IMR-90 (cell line): ENCODE measurements around the gene FAT1. TPM values are rescaled to one million over a fixed set of nuclear protein-coding genes. Genes with fewer than 3 reads are reported as not detected.

Experiments
- ATAC-seq: fragments of 200-7000 bp; cut with Tn5 transposase; 2 replicates; pipeline ENCODE4 v1.9.1; 2020; ENCODE audit warnings: low read depth, mild to moderate bottlenecking, moderate library complexity
- BruUV-seq: library from RNA; stranded (reverse); fragments of 400-500 nt; replicated peaks from 2 replicates; lab custom pipeline; 2021; lab: Mats Ljungman, UMichigan
- CTCF ChIA-PET: fragments of 300-600 bp; formaldehyde crosslinking; extraction: SDS; loops from one replicate; lab custom pipeline; 2021; ENCODE audit warnings: antibody characterized with exemption; lab: Yijun Ruan, JAX
- POLR2A ChIA-PET: fragments of 300-600 bp; sonication (Branson Sonifier 250); formaldehyde crosslinking; loops from one replicate; lab custom pipeline; 2022; ENCODE audit warnings: antibody characterized with exemption; ENCODE audit not compliant: unreplicated experiment; lab: Charles Lee
- DNase-seq: peaks from one replicate; pipeline ENCODE4 v3.0.0; 2013
- H2AFZ ChIP-seq: replicated peaks from 2 replicates; pipeline ENCODE3; 2013; ENCODE audit warnings: low read length, mild to moderate bottlenecking; ENCODE audit not compliant: poor library complexity
- H2AK5ac ChIP-seq: 2 replicates; pipeline ENCODE4 v1.6.1; 2013; ENCODE audit warnings: low read depth, low read length, inconsistent platforms
- H2AK9ac ChIP-seq: replicated peaks from 2 replicates; pipeline ENCODE3; 2013; ENCODE audit warnings: mild to moderate bottlenecking, low read depth, low read length, moderate library complexity; ENCODE audit not compliant: poor library complexity
- H2BK120ac ChIP-seq: 2 replicates; pipeline ENCODE4 v1.6.1; 2013; ENCODE audit warnings: low read depth, low read length, inconsistent platforms
- H2BK15ac ChIP-seq: 3 replicates; pipeline ENCODE4 v1.6.1; 2013; ENCODE audit warnings: low read depth, low read length, inconsistent platforms
- H2BK20ac ChIP-seq: 2 replicates; pipeline ENCODE4 v1.6.1; 2013; ENCODE audit warnings: low read depth, mild to moderate bottlenecking, inconsistent platforms, low read length, moderate library complexity
- H2BK5ac ChIP-seq: 2 replicates; pipeline ENCODE4 v1.6.1; 2013; ENCODE audit warnings: mild to moderate bottlenecking, low read depth, low read length, inconsistent platforms; ENCODE audit not compliant: poor library complexity, severe bottlenecking
- H3K14ac ChIP-seq: replicated peaks from 2 replicates; pipeline ENCODE4 v1.6.1; 2013; ENCODE audit warnings: low read depth, low read length, inconsistent platforms
- H3K18ac ChIP-seq: 2 replicates; pipeline ENCODE4 v1.6.1; 2013; ENCODE audit warnings: low read depth, low read length, control low read depth
- H3K23ac ChIP-seq: 2 replicates; pipeline ENCODE4 v1.6.1; 2013; ENCODE audit warnings: low read depth, low read length, inconsistent platforms
- H3K27ac ChIP-seq: 2 replicates; pipeline ENCODE4 v1.5.1; 2013; ENCODE audit warnings: mild to moderate bottlenecking, control low read depth, low read length; ENCODE audit not compliant: insufficient read depth
- H3K27me3 ChIP-seq: 2 replicates; pipeline ENCODE4 v1.6.1; 2013; ENCODE audit warnings: low read length; ENCODE audit not compliant: control insufficient read depth, insufficient read depth
- H3K36me3 ChIP-seq: 2 replicates; pipeline ENCODE4 v1.6.1; 2013; ENCODE audit warnings: low read length, mixed read lengths; ENCODE audit not compliant: control insufficient read depth, insufficient read depth
- H3K4ac ChIP-seq: 2 replicates; pipeline ENCODE4 v1.6.1; 2013; ENCODE audit warnings: low read depth, low read length, inconsistent platforms
- H3K4me1 ChIP-seq: 2 replicates; pipeline ENCODE4 v1.6.1; 2013; ENCODE audit warnings: low read length, mixed read lengths; ENCODE audit not compliant: control insufficient read depth, insufficient read depth
- H3K4me2 ChIP-seq: 2 replicates; pipeline ENCODE4 v1.6.1; 2013; ENCODE audit warnings: low read depth, mild to moderate bottlenecking, control low read depth, low read length, moderate library complexity
- H3K4me3 ChIP-seq: 2 replicates; pipeline ENCODE4 v1.5.1; 2013; ENCODE audit warnings: low read depth, mild to moderate bottlenecking, control low read depth, low read length, moderate library complexity; ENCODE audit not compliant: insufficient read depth
- H3K56ac ChIP-seq: 2 replicates; pipeline ENCODE4 v1.6.1; 2013; ENCODE audit warnings: low read length, inconsistent platforms; ENCODE audit not compliant: insufficient read depth; ENCODE audit errors: extremely low read depth
- H3K79me1 ChIP-seq, 2 experiments: 2 replicates each; pipeline ENCODE4 v1.6.1; 2013; ENCODE audit warnings: low read length in 2 of 2, inconsistent platforms in 1 of 2, low read depth in 1 of 2
- H3K9ac ChIP-seq: 2 replicates; pipeline ENCODE4 v1.6.1; 2013; ENCODE audit warnings: low read depth, low read length, control low read depth
- H3K9me1 ChIP-seq: 2 replicates; pipeline ENCODE4 v1.6.1; 2013; ENCODE audit warnings: low read length, inconsistent platforms; ENCODE audit not compliant: insufficient read depth
- H3K9me3 ChIP-seq: 2 replicates; pipeline ENCODE4 v1.6.1; 2013; ENCODE audit warnings: low read length; ENCODE audit not compliant: control insufficient read depth, insufficient read depth
- H4K20me1 ChIP-seq: 2 replicates; pipeline ENCODE4 v1.6.1; 2013; ENCODE audit warnings: low read length, inconsistent platforms; ENCODE audit not compliant: insufficient read depth
- H4K5ac ChIP-seq: 2 replicates; pipeline ENCODE4 v1.6.1; 2013; ENCODE audit warnings: mild to moderate bottlenecking, low read depth, low read length, control low read depth
- H4K8ac ChIP-seq, 2 experiments: 2 replicates each; pipeline ENCODE4 v1.6.1; 2013; ENCODE audit warnings: low read depth in 2 of 2, low read length in 2 of 2, control low read depth in 1 of 2, inconsistent platforms in 1 of 2
- H4K91ac ChIP-seq: 2 replicates; pipeline ENCODE4 v1.6.1; 2013; ENCODE audit warnings: low read depth, low read length, inconsistent platforms; ENCODE audit not compliant: insufficient read depth
- BHLHE40 ChIP-seq: fragments of 150-350 bp; IDR thresholded peaks from 2 replicates; pipeline ENCODE4 v1.6.1; 2016; ENCODE audit warnings: mild to moderate bottlenecking, low read depth, low read length
- CEBPB ChIP-seq: IDR thresholded peaks from 2 replicates; pipeline ENCODE4 v1.6.1; 2012; ENCODE audit warnings: low read depth, low read length, improper control_type of control experiment
- CHD1 ChIP-seq: IDR thresholded peaks from 2 replicates; pipeline ENCODE4 v1.6.1; 2012; ENCODE audit warnings: low read depth, low read length, improper control_type of control experiment
- ELK1 ChIP-seq: fragments of 150-350 bp; IDR thresholded peaks from 2 replicates; pipeline ENCODE4 v1.6.1; 2016; ENCODE audit warnings: low read depth, mild to moderate bottlenecking, low read length, moderate library complexity, borderline replicate concordance
- FOS ChIP-seq: fragments of 150-350 bp; IDR thresholded peaks from 2 replicates; pipeline ENCODE4 v1.6.1; 2016; ENCODE audit warnings: low read depth, low read length
- MAFK ChIP-seq: IDR thresholded peaks from 2 replicates; pipeline ENCODE4 v1.6.1; 2012; ENCODE audit warnings: low read depth, low read length, improper control_type of control experiment
- MAZ ChIP-seq: IDR thresholded peaks from 2 replicates; pipeline ENCODE4 v1.6.1; 2012; ENCODE audit warnings: low read depth, mild to moderate bottlenecking, low read length, improper control_type of control experiment, moderate library complexity, borderline replicate concordance
- MXI1 ChIP-seq: IDR thresholded peaks from 2 replicates; pipeline ENCODE4 v1.6.1; 2012; ENCODE audit warnings: low read depth, mild to moderate bottlenecking, low read length, moderate library complexity, borderline replicate concordance
- NFE2L2 ChIP-seq: fragments of 150-350 bp; IDR thresholded peaks from 2 replicates; pipeline ENCODE4 v1.6.1; 2016; ENCODE audit warnings: low read depth, mild to moderate bottlenecking, low read length
- POLR2A ChIP-seq: IDR thresholded peaks from 2 replicates; pipeline ENCODE4 v1.6.1; 2012; ENCODE audit warnings: mild to moderate bottlenecking, low read depth, low read length
- RAD21 ChIP-seq: IDR thresholded peaks from 2 replicates; pipeline ENCODE4 v1.6.1; 2012; ENCODE audit warnings: low read length, improper control_type of control experiment
- RCOR1 ChIP-seq: IDR thresholded peaks from 2 replicates; pipeline ENCODE4 v1.6.1; 2012; ENCODE audit warnings: mild to moderate bottlenecking, low read length, improper control_type of control experiment; ENCODE audit not compliant: insufficient replicate concordance
- RFX5 ChIP-seq: IDR thresholded peaks from 2 replicates; pipeline ENCODE4 v1.8.0; 2012; ENCODE audit warnings: low read depth, mild to moderate bottlenecking, low read length, moderate library complexity
- SMC3 ChIP-seq: fragments of 150-350 bp; IDR thresholded peaks from 2 replicates; pipeline ENCODE4 v1.6.1; 2016; ENCODE audit warnings: low read depth, mild to moderate bottlenecking, antibody characterized with exemption, low read length, moderate library complexity
- USF2 ChIP-seq: fragments of 150-350 bp; IDR thresholded peaks from 2 replicates; pipeline ENCODE4 v1.6.1; 2017; ENCODE audit warnings: mild to moderate bottlenecking, antibody characterized with exemption, low read length, low read depth
- WGBS, 2 experiments: methylation state at CpG; one replicate each; pipeline versions ENCODE4 v1.1.5 to v1.1.7; 2013; ENCODE audit warnings: missing lambda C conversion rate in 2 of 2; ENCODE audit not compliant: insufficient read length in 1 of 2; ENCODE audit errors: extremely low coverage in 2 of 2; 5-methylcytosine and 5-hydroxymethylcytosine counted together
- dilution Hi-C: fragments of 300-500 bp; cut with HindIII; formaldehyde crosslinking; loops from one replicate; pipeline ENCODE4 v1.14.3; 2018; ENCODE audit warnings: low sequenced_read_pairs; ENCODE audit not compliant: unreplicated experiment
- in situ Hi-C: fragments of 300-500 bp; cut with MboI; formaldehyde crosslinking; loops from 3 replicates; pipeline ENCODE4 v1.14.3; 2019; ENCODE audit warnings: low sequenced_read_pairs, inconsistent platforms, mixed read lengths
- intact Hi-C: fragments of 100-400 bp; cut with micrococcal nuclease; formaldehyde crosslinking; loops from 2 replicates; pipeline ENCODE4 v1.10.0; 2022
- polyA plus RNA-seq, 3 experiments: library from polyadenylated mRNA; depleted of rRNA; stranded (reverse); fragments of >200 nt; gene quantifications; 2 replicates each; pipeline ENCODE4 v1.2.3, GENCODE V29; 2012; ENCODE audit warnings: low replicate concordance in 1 of 3
- total RNA-seq: library from RNA; depleted of rRNA; stranded (reverse); fragments of >200 nt; gene quantifications from 2 replicates; pipeline ENCODE4 v1.2.3, GENCODE V29; 2012
- TF ChIP-seq, protein P1 (sequence below): conservative IDR thresholded peaks from 2 replicates; pipeline ENCODE4 v1.5.1; 2012; ENCODE audit warnings: mild to moderate bottlenecking, low read depth, low read length, improper control_type of control experiment

Gene FAT1
- total and polyA plus RNA-seq, 2 of the 4 experiments (the other 2 are of a cell fraction), result 156 to 519 TPM

- H3K36me3 ChIP-seq, result peaks cover 76% of the 10 kb centered on the region
- no peak overlapping the region for H3K4ac ChIP-seq
- no peak overlapping the region; the same call in 1 of the 2 replicates for H3K27ac ChIP-seq
- 100% methylated on average over 1 of the region's 10 CpGs; no CpG with 5 or more reads in 1 of the 2 experiments for WGBS, 2 experiments
- no peak overlapping the region for H3K4me2 ChIP-seq
- no peak overlapping the region for H3K4me3 ChIP-seq
- no peak overlapping the region for H4K8ac ChIP-seq
- H3K79me1 ChIP-seq, result peaks cover 54 to 87% of the 10 kb centered on the region in 2 experiments
- no peak for ATAC-seq
- no peak for TF ChIP-seq NFE2L2
- no peak for TF ChIP-seq SMC3
- no peak for TF ChIP-seq CEBPB
- TF ChIP-seq USF2, result no peak
- no peak for TF ChIP-seq MAZ
- no peak for TF ChIP-seq MAFK
- TF ChIP-seq BHLHE40, result no peak
- no peak for TF ChIP-seq ELK1
- no peak for TF ChIP-seq RCOR1
- no peak for TF ChIP-seq RAD21
- TF ChIP-seq RFX5, result no peak
- TF ChIP-seq, protein P1, sequence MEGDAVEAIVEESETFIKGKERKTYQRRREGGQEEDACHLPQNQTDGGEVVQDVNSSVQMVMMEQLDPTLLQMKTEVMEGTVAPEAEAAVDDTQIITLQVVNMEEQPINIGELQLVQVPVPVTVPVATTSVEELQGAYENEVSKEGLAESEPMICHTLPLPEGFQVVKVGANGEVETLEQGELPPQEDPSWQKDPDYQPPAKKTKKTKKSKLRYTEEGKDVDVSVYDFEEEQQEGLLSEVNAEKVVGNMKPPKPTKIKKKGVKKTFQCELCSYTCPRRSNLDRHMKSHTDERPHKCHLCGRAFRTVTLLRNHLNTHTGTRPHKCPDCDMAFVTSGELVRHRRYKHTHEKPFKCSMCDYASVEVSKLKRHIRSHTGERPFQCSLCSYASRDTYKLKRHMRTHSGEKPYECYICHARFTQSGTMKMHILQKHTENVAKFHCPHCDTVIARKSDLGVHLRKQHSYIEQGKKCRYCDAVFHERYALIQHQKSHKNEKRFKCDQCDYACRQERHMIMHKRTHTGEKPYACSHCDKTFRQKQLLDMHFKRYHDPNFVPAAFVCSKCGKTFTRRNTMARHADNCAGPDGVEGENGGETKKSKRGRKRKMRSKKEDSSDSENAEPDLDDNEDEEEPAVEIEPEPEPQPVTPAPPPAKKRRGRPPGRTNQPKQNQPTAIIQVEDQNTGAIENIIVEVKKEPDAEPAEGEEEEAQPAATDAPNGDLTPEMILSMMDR, result no peak
- TF ChIP-seq MXI1, result no peak
- TF ChIP-seq CHD1, result no peak
- no peak for TF ChIP-seq POLR2A
- no peak for TF ChIP-seq FOS
- H3K18ac ChIP-seq, result no peak overlapping the region
- peaks cover 40% of the 10 kb centered on the region for H3K9me1 ChIP-seq
- dilution Hi-C loops (no loop called here), intact Hi-C loops (no loop called here), in situ Hi-C loops (no loop called here)
- DNase-seq, result no peak
- no peak overlapping the region for H2BK120ac ChIP-seq
- H3K23ac ChIP-seq, result no peak overlapping the region
- no peak overlapping the region for H2BK5ac ChIP-seq
- no peak overlapping the region for H2BK15ac ChIP-seq
- no peak overlapping the region for H4K91ac ChIP-seq
- no peaks in the 10 kb centered on the region for H3K27me3 ChIP-seq
- no peak overlapping the region for H3K14ac ChIP-seq
- H4K20me1 ChIP-seq, result peaks cover 76% of the 10 kb centered on the region
- peaks cover 13% of the 10 kb centered on the region for H3K4me1 ChIP-seq
- POLR2A ChIA-PET, result no interaction called here
- no peak overlapping the region for H4K5ac ChIP-seq
- CTCF ChIA-PET, result no interaction called here
- H3K9ac ChIP-seq, result no peak overlapping the region
- no peak overlapping the region for H3K56ac ChIP-seq
- no peaks in the 10 kb centered on the region for H3K9me3 ChIP-seq
- no peak overlapping the region for H2BK20ac ChIP-seq
- H2AK9ac ChIP-seq, result peak overlapping the region; percentile 44
- no TSS peak for BruUV-seq
- H2AK5ac ChIP-seq, result 0 out of 2 replicates have a peak overlapping the region, but pooled peaks have one; percentile 14
- no peak overlapping the region for H2AFZ ChIP-seq
Measured at GRCh38 chr4:186619088-186619487, 104.6 kb downstream of the FAT1 start.
